Heart left ventricle (tissue), 16 donors: Measurements from ENCODE around the gene RIMOC1. TPM values are rescaled to one million over a fixed set of nuclear protein-coding genes. Genes with fewer than 3 reads are reported as not detected.
A peak's percentile ranks its signal among the peaks of the same experiment; 100 is the strongest.

ENCODE experiments used
- ATAC-seq, 4 donors: fragments of 200-7000 bp; cut with Tn5 transposase; one replicate each; pipeline ENCODE4 v1.9.1; 2020 to 2022; ENCODE audit warnings: moderate library complexity in 4 of 4, mild to moderate bottlenecking in 3 of 4, moderate number of reproducible peaks in 1 of 4
- DNase-seq, 5 donors: peaks; one replicate each; pipeline ENCODE4 v3.0.0-alpha.2; 2020
- H3K27ac ChIP-seq, 12 donors: fragments of 200-600 bp; sonication (generic) in 4 of 12; one replicate each; pipeline versions ENCODE4 v1.5.0 to v1.8.0; 2016 to 2022; ENCODE audit warnings: mild to moderate bottlenecking in 2 of 12
- H3K27me3 ChIP-seq, 9 donors: fragments of 200-600 bp; sonication (generic) in 2 of 9; one replicate each; pipeline versions ENCODE4 v1.5.1 to v1.8.0; 2016 to 2022; ENCODE audit warnings: mild to moderate bottlenecking in 3 of 9
- H3K36me3 ChIP-seq, 9 donors: fragments of 200-600 bp; sonication (generic) in 2 of 9; one replicate each; pipeline versions ENCODE4 v1.5.0 to v1.8.0; 2018 to 2022; ENCODE audit warnings: mild to moderate bottlenecking in 2 of 9
- H3K4me1 ChIP-seq, 12 donors: fragments of 200-600 bp; sonication (generic) in 4 of 12; one replicate each; pipeline versions ENCODE4 v1.5.0 to v1.8.0; 2016 to 2022; ENCODE audit warnings: mild to moderate bottlenecking in 3 of 12
- H3K4me3 ChIP-seq, 12 donors: fragments of 200-600 bp; sonication (generic) in 4 of 12; one replicate each; pipeline versions ENCODE4 v1.5.0 to v1.8.0; 2017 to 2022; ENCODE audit warnings: mild to moderate bottlenecking in 9 of 12, moderate library complexity in 4 of 12
- H3K9me3 ChIP-seq, 12 donors: fragments of 200-600 bp; sonication (generic) in 4 of 12; one replicate each; pipeline versions ENCODE4 v1.5.0 to v1.8.0; 2016 to 2022; ENCODE audit warnings: mild to moderate bottlenecking in 1 of 12
- CTCF ChIP-seq, 12 donors: fragments of 200-600 bp; sonication (generic) in 4 of 12; IDR thresholded peaks; one replicate each; pipeline versions ENCODE4 v1.5.0 to v1.8.0; 2018 to 2022; ENCODE audit warnings: antibody characterized with exemption in 12 of 12, mild to moderate bottlenecking in 5 of 12
- POLR2A ChIP-seq, 2 donors: fragments of 450-650 bp; IDR thresholded peaks; one replicate each; pipeline ENCODE4 v1.6.1; 2017; ENCODE audit warnings: antibody characterized with exemption in 2 of 2, mild to moderate bottlenecking in 2 of 2, moderate library complexity in 2 of 2
- WGBS, 4 donors: extraction: QIAGEN DNeasy Blood & Tissue Kit in 2 of 4; methylation state at CpG; one replicate each; pipeline versions ENCODE4 v1.1.5 to v1.1.7; 2013 to 2018; 5-methylcytosine and 5-hydroxymethylcytosine counted together
- intact Hi-C, 10 donors: fragments of 100-400 bp; cut with DNase I; formaldehyde crosslinking; loops; one replicate each; pipeline versions ENCODE4 v1.11.1 to v1.14.2; 2022
- polyA plus RNA-seq, 2 donors: library from polyadenylated mRNA; stranded (reverse); fragments of 200-250 nt; gene quantifications; one replicate each; pipeline ENCODE4 v1.2.3, GENCODE V29; 2013
- total RNA-seq, 9 donors: library from RNA; depleted of rRNA in 2 of 9; stranded (reverse); fragments of >200 nt in 2 of 9; fragmentation: NEBNext Ultra II Directional in 3 of 9; extraction: Animal tissue kit (Norgen Biotek cat#: 25700) in 3 of 9; gene quantifications; one replicate each; pipeline versions ENCODE4 v1.1.0 to v1.2.4, GENCODE V29; 2016 to 2023
- donor health status: ischemic (EF 13 %, LVEDD 7.1; RV severe dilation, severe dysfunction).
- donor health status: healthy with polysubstance abuse.
- donor health status: DM: no; HTN: yes; CAD: no.
- donor health status: DM: no; HTN: no; CAD: no.
- donor health status: ischemic (EF 25% LVEDD 6.9; RV normal size, moderate dysfunction).
- donor health status: ischemic (EF 25% LVEDD 5.7; RV mildly dilated, moderate dysfunction).
- donor health status: healthy.
- donor health status: DM: yes; HTN: yes; CAD: no.
- donor health status: ischemic (EF 35%, LVEDD 5.7; RV mildly dilated, moderate dysfunction).
- donor health status: nonischemic (EF 11% LVEDD 7.7; RV severe dilation, severe dysfunction).
- donor health status: DM: yes; HTN: yes; CAD: no.
- donor health status: PGD.
- donor health status: ischemic (EF 29% LVEDD 5.4; RV normal size, mild dysfunction).
- donor health status: nonischemic (EF 23%, LVEDD 6.1; RV moderate dilation, normal function).

The RIMOC1 gene
- total and polyA plus RNA-seq, 11 donors, result 4.4 to 24.0 (median 15.6) TPM

GRCh38 chr5:41858890-41859289 lies 45.3 kb upstream of the RIMOC1 start:
- TF ChIP-seq CTCF (IDR thresholded peaks at IDR 0.05), result no peak
- TF ChIP-seq POLR2A (IDR thresholded peaks at IDR 0.05), result no peak
- intact Hi-C loops, result loop anchor here (5.0 to 10.0 kb wide), 15 partner anchors 53 to 1036 kb away; partner anchors contain the start of gene FBXO4 (in 1 of the 10)

GRCh38 chr5:41863871-41864486 lies 40.2 kb upstream of the RIMOC1 start:
- peak in 1 of 4 donors; percentile 14 for ATAC-seq
- no peak overlapping the region for H3K27ac ChIP-seq
- intact Hi-C loops, result loop anchor here in 1 of 10 donors (10.0 kb wide), 1 partner anchor 561 kb away; the partner anchor contains the start of gene GHR

More at GRCh38 chr5:41858890-41859289, 45.3 kb upstream of the RIMOC1 start:
- no peak for DNase-seq
- Histone ChIP-seq H3K27ac (no peak overlapping the region), H3K27me3 (no peaks in the 10 kb centered on the region), H3K36me3 (peaks cover 0 to 81% (median 48%) of the 10 kb centered on the region in 9 donors), H3K4me3 (no peak overlapping the region), H3K4me1 (peaks cover 0 to 6% (median under 1%) of the 10 kb centered on the region in 12 donors), H3K9me3 (no peaks in the 10 kb centered on the region)
- no peak for ATAC-seq
- WGBS, 4 donors, result 91 to 96% (median 93%) methylated on average over 2 of the region's 2 CpGs

GRCh38 chr5:41869151-41869723 lies 34.9 kb upstream of the RIMOC1 start:
- TF ChIP-seq POLR2A (IDR thresholded peaks at IDR 0.05) (no peak), CTCF (IDR thresholded peaks at IDR 0.05) (no peak)
- 7 to 21% (median 12%) methylated on average over 22 to 28 of the region's 28 CpGs for WGBS, 4 donors
- H3K9me3 ChIP-seq, result no peaks in the 10 kb centered on the region
- no peaks in the 10 kb centered on the region for H3K27me3 ChIP-seq
- H3K36me3 ChIP-seq, result peaks cover 0 to 7% (median 0%) of the 10 kb centered on the region in 9 donors
- H3K27ac ChIP-seq, result peak overlapping the region; percentile 84 to 96 (median 92)
- DNase-seq (peak in 4 of 5 donors; percentile 80 to 89 (median 84)), ATAC-seq (peak; percentile 37 to 91 (median 86))
- H3K4me3 ChIP-seq, result peak overlapping the region; percentile 64 to 91 (median 78)
- H3K4me1 ChIP-seq, result peaks cover 0 to 37% (median 19%) of the 10 kb centered on the region in 12 donors
- intact Hi-C loops, result loop anchor here in 7 of 10 donors (1.0 to 10.0 kb wide), 8 partner anchors 35 to 1023 kb away; partner anchors contain the start of genes RIMOC1 (in 3 of the 7), FBXO4 (in 1 of the 7) and GHR (in 1 of the 7)

More at GRCh38 chr5:41863871-41864486, 40.2 kb upstream of the RIMOC1 start:
- no peak for TF ChIP-seq POLR2A (IDR thresholded peaks at IDR 0.05)
- TF ChIP-seq CTCF (IDR thresholded peaks at IDR 0.05), result no peak
- DNase-seq, result no peak
- H3K4me1 ChIP-seq, result peaks cover 0 to 24% (median 4%) of the 10 kb centered on the region in 12 donors
- no peak overlapping the region for H3K4me3 ChIP-seq
- H3K36me3 ChIP-seq, result peaks cover 0 to 46% (median 22%) of the 10 kb centered on the region in 9 donors
- no peaks in the 10 kb centered on the region for H3K9me3 ChIP-seq
- no peaks in the 10 kb centered on the region for H3K27me3 ChIP-seq
